SKM-1 treated with dmso at 0.1 percent for 144 hours (cell line): ENCODE measurements around the gene RNASEH1.
A peak's percentile ranks its signal among the peaks of the same experiment; 100 is the strongest.

ENCODE experiments used
- DNase-seq: peaks from one replicate; lab custom pipeline; 2025; ENCODE audit not compliant: unreplicated experiment; lab: John Stamatoyannopoulos, UW

Gene RNASEH1, protein sequence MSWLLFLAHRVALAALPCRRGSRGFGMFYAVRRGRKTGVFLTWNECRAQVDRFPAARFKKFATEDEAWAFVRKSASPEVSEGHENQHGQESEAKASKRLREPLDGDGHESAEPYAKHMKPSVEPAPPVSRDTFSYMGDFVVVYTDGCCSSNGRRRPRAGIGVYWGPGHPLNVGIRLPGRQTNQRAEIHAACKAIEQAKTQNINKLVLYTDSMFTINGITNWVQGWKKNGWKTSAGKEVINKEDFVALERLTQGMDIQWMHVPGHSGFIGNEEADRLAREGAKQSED

GRCh38 chr2:3558205-3559014 is at the start of gene RNASEH1:
RNASEH1 (minus strand) TSS chr2:3558333; CDS start chr2:3558260, 73 bp downstream.
- peak; percentile 97 for DNase-seq

GRCh38 chr2:3606370-3607201 is 48.5 kb upstream of the RNASEH1 start:
- no peak for DNase-seq

- no peak for DNase-seq
Observed at GRCh38 chr2:3606028-3606369, 47.9 kb upstream of the RNASEH1 start.

DNA sequence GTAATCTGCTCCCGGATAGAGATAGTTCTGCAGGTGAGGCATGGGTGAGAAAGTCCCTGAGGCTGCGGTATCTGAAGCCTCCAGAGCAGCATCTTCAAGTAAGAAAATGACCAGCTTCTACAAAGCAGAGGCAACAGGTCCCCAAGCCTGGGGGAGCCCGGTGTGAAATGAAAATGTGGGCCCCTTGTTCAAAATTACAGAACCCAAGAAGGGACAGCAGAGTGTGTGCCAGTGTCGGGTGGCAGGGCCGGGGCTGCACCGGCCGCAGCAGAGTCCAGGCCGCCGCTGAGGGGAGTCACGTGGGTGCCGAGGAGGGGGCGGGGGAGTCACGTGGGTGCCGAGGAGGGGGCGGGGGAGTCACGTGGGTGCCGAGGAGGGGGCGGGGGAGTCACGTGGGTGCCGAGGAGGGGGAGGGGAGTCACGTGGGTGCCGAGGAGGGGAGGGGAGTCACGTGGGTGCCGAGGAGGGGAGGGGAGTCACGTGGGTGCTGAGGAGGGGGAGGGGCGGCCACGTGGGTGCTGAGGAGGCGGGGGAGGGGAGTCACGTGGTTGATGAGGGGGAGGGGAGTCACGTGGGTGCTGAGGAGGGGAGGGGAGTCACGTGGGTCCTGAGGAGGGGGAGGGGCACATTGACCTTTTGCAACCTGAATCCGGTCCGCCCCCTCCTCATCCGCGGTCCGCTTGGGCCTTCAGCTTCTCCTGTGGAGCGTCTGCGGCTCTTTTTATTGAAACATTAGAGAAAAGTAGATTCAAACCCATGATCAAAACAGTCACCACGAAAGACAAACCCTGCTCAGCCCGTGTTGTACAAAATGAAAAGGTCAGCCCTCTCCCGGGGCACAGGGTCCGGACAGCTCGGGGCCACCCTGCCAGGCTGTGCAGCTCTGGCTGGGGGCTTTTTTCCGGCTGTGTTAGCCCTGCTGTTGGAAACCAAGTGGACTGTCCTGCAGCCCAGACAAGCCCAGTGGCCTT is 47.1 kb upstream of the RNASEH1 start:
- peak; percentile 27 for DNase-seq

DNA sequence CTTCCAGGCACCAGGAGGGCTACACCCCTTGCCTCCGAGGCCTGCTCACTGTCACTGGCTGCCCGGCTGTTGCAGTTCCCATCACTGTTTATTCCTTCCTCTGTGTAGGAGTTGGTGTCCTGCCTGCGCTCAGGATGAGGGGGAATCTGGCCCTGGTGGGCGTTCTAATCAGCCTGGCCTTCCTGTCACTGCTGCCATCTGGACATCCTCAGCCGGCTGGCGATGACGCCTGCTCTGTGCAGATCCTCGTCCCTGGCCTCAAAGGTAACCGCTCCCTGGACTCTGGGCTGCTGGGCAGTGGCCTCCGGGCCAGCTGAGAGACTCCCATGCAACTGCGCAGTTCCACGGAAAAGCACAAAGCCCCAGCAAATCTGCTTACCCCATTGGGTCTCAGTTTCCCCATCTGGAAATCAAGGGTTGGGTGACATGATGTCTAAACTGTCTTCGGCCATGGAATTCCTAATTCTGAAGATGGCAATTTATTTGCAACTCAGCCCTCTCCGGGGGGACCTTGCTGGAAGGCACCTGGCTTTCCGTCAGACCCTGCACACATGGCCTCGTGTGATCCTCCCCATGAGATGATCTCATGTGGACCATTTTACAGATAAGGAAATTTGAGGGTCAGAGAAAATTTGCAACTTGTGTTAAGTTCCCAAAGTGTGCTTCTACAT is 46.2 kb upstream of the RNASEH1 start:
- DNase-seq, result no peak

DNA sequence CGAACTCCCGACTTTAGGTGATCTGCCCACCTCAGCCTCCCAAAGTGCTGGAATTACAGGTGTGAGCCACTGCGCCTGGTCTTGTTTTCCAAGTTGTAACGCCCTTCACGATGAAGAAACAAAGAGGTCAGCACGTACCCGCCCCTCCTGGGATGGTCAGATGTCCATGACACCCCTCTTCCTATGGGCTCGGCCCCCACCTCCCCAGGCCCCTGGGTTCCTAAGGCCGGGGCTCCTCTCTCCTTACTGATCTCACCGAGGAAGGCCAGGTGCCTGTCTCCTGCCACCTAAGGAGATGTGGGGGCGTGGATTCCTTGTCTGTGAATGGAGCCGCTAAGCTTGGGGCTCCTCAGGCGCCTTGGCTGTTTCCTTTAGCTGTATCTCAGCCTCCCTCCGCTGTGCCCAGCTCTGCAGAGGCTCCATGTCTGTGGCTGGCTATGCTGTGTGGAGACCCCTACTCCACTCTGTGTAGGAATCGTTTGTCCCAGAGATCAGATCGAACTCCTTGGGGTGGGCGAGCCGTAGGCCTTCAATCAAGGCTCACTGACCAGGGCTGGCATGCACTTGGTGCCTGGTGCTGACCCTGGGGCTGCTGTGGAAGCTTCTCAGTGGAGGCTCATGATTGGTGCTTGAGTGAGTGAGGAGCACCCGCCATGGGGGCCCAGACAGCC is 45.5 kb upstream of the RNASEH1 start:
- DNase-seq, result no peak

- no peak for DNase-seq
Observed at GRCh38 chr2:3602553-3603339, 44.6 kb upstream of the RNASEH1 start.

- DNase-seq, result no peak
Observed at GRCh38 chr2:3601561-3602271, 43.6 kb upstream of the RNASEH1 start.

- DNase-seq, result no peak
Observed at GRCh38 chr2:3600256-3600855, 42.2 kb upstream of the RNASEH1 start.

- DNase-seq, result peak; percentile 27
Observed at GRCh38 chr2:3598912-3599854, 41.0 kb upstream of the RNASEH1 start.

- DNase-seq, result no peak
Observed at GRCh38 chr2:3598197-3598910, 40.2 kb upstream of the RNASEH1 start.

DNA sequence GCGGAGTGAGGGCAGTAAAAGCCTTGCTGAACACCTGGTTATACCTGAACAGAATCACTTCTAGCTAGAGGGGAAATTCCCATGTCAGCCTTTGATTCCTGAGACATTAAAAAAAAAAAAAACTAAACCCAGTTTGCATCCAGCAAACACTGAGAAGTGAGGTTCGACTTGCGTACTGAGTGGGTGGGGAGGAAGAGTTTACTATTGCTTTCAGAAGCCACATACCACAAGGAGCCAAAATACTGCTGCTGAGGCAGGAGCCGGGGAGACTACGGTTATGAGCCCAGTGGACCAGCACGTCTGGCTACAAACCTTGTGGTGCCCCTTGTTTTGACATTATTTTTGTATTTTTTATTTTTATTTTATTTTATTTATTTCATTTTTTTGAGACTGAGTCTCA is 39.4 kb upstream of the RNASEH1 start:
- DNase-seq, result no peak

- no peak for DNase-seq
Observed at GRCh38 chr2:3596901-3597417, 38.8 kb upstream of the RNASEH1 start.

DNA sequence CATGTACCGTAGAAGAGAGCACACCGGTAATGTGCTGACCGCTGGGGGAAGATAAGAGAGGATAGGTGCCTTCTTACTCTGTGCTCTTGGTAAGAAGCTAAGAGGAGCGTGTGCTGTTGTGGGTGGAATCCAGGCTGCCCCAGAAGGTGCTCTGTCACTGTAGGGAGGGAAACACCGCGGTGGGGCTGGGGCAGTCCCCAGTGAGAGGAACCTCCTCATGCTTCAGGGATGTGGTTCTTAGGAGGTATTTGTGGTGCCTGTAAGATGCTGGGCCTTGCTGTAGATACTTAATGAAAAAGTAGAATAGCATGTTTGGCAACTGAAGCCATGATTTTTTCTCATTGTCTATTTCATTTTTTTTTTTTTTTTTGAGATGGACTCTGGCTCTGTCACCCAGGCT is 37.9 kb upstream of the RNASEH1 start:
- no peak for DNase-seq

DNA sequence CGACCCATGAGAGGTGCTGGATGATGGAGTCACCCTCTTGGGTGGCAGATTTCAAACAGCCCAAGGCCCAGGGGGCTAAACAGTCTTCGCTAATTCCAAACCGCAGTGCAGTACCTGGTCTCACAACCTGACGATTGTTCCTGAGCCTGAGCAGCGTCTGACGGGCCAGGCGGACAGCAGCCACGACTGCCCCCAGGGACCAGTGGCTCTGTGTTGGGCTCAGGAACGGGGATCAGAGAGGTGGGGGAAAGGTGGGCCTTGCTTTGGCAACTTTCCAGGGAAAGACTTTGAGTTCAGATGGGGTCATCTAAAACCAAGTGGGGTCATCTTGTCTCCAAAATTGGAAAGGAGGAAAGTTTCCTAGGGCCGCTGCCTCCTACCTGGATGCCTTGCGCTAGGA is 37.3 kb upstream of the RNASEH1 start:
- no peak for DNase-seq
